Nephron (organoid): Measurements from ENCODE around the gene UBR4.

Experiments used
- H3K27ac Mint-ChIP-seq, 3 experiments: 2 replicates each; pipeline ENCODE4 v1.8.0; 2020; ENCODE audit warnings: mixed read lengths in 3 of 3, mild to moderate bottlenecking in 2 of 3, moderate library complexity in 1 of 3
- H3K27me3 Mint-ChIP-seq: 2 replicates; pipeline ENCODE4 v1.8.0; 2021; ENCODE audit warnings: low read depth, mild to moderate bottlenecking, moderate library complexity, mixed read lengths
- H3K36me3 Mint-ChIP-seq: 2 replicates; pipeline ENCODE4 v1.8.0; 2020; ENCODE audit warnings: low read depth, mixed read lengths
- H3K4me1 Mint-ChIP-seq: 2 replicates; pipeline ENCODE4 v1.8.0; 2020; ENCODE audit warnings: mixed read lengths
- H3K4me3 Mint-ChIP-seq, 3 experiments: 2 replicates each; pipeline ENCODE4 v1.8.0; 2020; ENCODE audit warnings: mild to moderate bottlenecking in 3 of 3, mixed read lengths in 3 of 3, moderate library complexity in 2 of 3
- H3K9me3 Mint-ChIP-seq: 2 replicates; pipeline ENCODE4 v1.8.0; 2020; ENCODE audit warnings: mixed read lengths
- CTCF ChIP-seq, 3 experiments: fragments of 200-600 bp; sonication (generic); IDR thresholded peaks; one replicate each; pipeline ENCODE4 v1.5.0; 2021; ENCODE audit warnings: antibody characterized with exemption in 3 of 3; ENCODE audit not compliant: unreplicated experiment in 3 of 3

The UBR4 gene

GRCh38 chr1:19053486-19053885 is 156.6 kb downstream of the UBR4 start:
- peaks cover 64% of the 10 kb centered on the region for H3K27me3 Mint-ChIP-seq
- no peak overlapping the region for H3K27ac Mint-ChIP-seq
- no peak for TF ChIP-seq CTCF (IDR thresholded peaks at IDR 0.05; ENCODE audit: unreplicated experiment in 3 of 3)
- H3K36me3 Mint-ChIP-seq: no peaks in the 10 kb centered on the region
- H3K9me3 Mint-ChIP-seq: peaks cover 3% of the 10 kb centered on the region
- H3K4me1 Mint-ChIP-seq: peaks cover 12% of the 10 kb centered on the region
- H3K4me3 Mint-ChIP-seq: no peak overlapping the region

GRCh38 chr1:19049798-19050197 is 160.3 kb downstream of the UBR4 start:
- no peak overlapping the region for H3K27ac Mint-ChIP-seq
- H3K36me3 Mint-ChIP-seq: no peaks in the 10 kb centered on the region
- no peak for TF ChIP-seq CTCF (IDR thresholded peaks at IDR 0.05; ENCODE audit: unreplicated experiment in 3 of 3)
- peaks cover 68% of the 10 kb centered on the region for H3K27me3 Mint-ChIP-seq
- peaks cover 12% of the 10 kb centered on the region for H3K4me1 Mint-ChIP-seq
- H3K4me3 Mint-ChIP-seq: no peak overlapping the region
- peaks cover 3% of the 10 kb centered on the region for H3K9me3 Mint-ChIP-seq

- Mint-ChIP-seq H3K9me3 (peaks cover 3% of the 10 kb centered on the region), H3K27me3 (peaks cover 68% of the 10 kb centered on the region), H3K4me3 (no peak overlapping the region), H3K36me3 (no peaks in the 10 kb centered on the region), H3K4me1 (peaks cover 12% of the 10 kb centered on the region), H3K27ac (no peak overlapping the region)
- TF ChIP-seq CTCF (IDR thresholded peaks at IDR 0.05; ENCODE audit: unreplicated experiment in 3 of 3): no peak
These were observed 160.8 kb downstream of the UBR4 start for GRCh38 chr1:19049128-19049768.

GRCh38 chr1:19046972-19047731 is 162.9 kb downstream of the UBR4 start:
- Mint-ChIP-seq H3K9me3 (no peaks in the 10 kb centered on the region), H3K27me3 (peaks cover 55% of the 10 kb centered on the region), H3K4me3 (no peak overlapping the region), H3K4me1 (peaks cover 12% of the 10 kb centered on the region), H3K27ac (no peak overlapping the region), H3K36me3 (no peaks in the 10 kb centered on the region)
- no peak for TF ChIP-seq CTCF (IDR thresholded peaks at IDR 0.05; ENCODE audit: unreplicated experiment in 3 of 3)

GRCh38 chr1:19045898-19046880 is 163.9 kb downstream of the UBR4 start:
- Mint-ChIP-seq H3K9me3 (no peaks in the 10 kb centered on the region), H3K4me3 (no peak overlapping the region), H3K27me3 (peaks cover 60% of the 10 kb centered on the region), H3K36me3 (no peaks in the 10 kb centered on the region), H3K4me1 (peaks cover 12% of the 10 kb centered on the region), H3K27ac (no peak overlapping the region)
- TF ChIP-seq CTCF (IDR thresholded peaks at IDR 0.05; ENCODE audit: unreplicated experiment in 3 of 3): no peak
